ENCODE measurements around the gene IDUA. TPM values are rescaled to one million over a fixed set of nuclear protein-coding genes. Genes with fewer than 3 reads are reported as not detected.
A peak's percentile ranks its signal among the peaks of the same experiment; 100 is the strongest.

Gene IDUA
- polyA plus RNA-seq, 3 donors = 6.4 to 64.4 (median 8.5) TPM

DNA sequence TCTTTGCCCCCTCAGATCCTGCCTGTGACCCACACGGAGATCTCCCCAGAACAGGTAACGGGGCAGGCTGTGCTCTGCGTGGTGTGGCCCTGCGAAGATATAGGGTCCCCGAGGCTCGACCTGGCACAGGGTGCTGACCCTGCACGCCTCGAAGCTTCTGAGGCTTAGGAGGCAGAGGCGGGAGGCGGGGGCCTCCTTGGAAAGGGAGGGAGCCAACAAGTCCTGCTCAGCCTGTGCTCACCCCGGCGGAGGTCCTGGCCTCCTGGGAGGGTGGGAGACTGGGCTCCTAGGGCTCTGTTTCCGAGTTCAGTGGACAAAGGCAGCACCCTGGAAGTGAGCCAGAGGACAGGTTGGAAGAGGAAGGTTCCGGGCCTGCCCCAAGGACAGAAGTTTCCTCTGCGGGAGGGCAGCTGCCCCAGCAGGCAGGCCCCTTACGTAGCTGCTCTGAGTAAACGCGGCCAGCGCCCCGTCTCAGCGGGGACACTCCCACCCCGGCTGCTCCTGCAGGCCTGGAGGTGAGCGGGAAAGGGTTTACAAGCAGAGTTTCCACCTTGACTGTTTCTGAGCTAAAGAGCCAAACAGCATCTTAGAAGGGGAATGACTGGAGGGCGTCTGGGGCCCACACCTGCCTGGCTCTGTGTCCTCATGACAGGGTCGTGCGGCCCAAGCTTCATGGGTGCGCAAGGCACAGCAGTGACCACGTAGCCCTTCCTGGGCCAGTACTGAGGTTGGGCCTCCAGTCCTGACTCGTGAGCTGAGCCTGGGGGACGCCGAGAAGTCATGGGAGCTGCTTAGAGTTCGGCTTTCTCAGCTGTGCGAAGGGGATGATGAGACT, 38.5 kb upstream of the IDUA start:
- Histone ChIP-seq H3K4me1 (ENCODE audit: control insufficient read depth in 1 of 2, insufficient read depth in 2 of 2, low read length in 2 of 2) (no peaks in the 10 kb centered on the region), H3K4me3 (replicated peaks in 1 of 3; ENCODE audit: low read depth in 2 of 3, low read length in 3 of 3) (no peak overlapping the region), H3K27me3 (ENCODE audit: control insufficient read depth in 2 of 2, insufficient read depth in 2 of 2, low read length in 2 of 2) (peaks cover 0 to 4% of the 10 kb centered on the region in 2 donors), H3K36me3 (replicated peaks in 1 of 2; ENCODE audit: control insufficient read depth in 1 of 2, insufficient read depth in 2 of 2, low read length in 2 of 2) (peaks cover 14 to 34% of the 10 kb centered on the region in 2 donors), H3K4me2 (replicated peaks; ENCODE audit: extremely low read depth, low read length, poor library complexity, severe bottlenecking) (no peak overlapping the region), H3K9me3 (replicated peaks in 1 of 2; ENCODE audit: control insufficient read depth in 1 of 2, insufficient read depth in 1 of 2, low read length in 2 of 2) (no peaks in the 10 kb centered on the region), H2AFZ (ENCODE audit: insufficient read depth, low read depth, low read length, poor library complexity, severe bottlenecking) (no peak overlapping the region), H3K79me2 (ENCODE audit: insufficient read depth, low read length) (peaks cover 10% of the 10 kb centered on the region), H3K9ac (ENCODE audit: insufficient read depth, low read length, poor library complexity, severe bottlenecking) (no peak overlapping the region), H4K20me1 (ENCODE audit: insufficient read depth, low read length) (peaks cover 54% of the 10 kb centered on the region), H3K27ac (ENCODE audit: low read depth in 1 of 2, low read length in 2 of 2) (no peak overlapping the region)
- Mint-ChIP-seq H3K27ac (peak overlapping the region in 1 of 7 donors; percentile 62), H3K36me3 (peaks cover 31 to 41% of the 10 kb centered on the region in 2 donors), H3K9me3 (peaks cover 0 to 5% (median 0%) of the 10 kb centered on the region in 7 donors), H3K27me3 (ENCODE audit: low read depth in 3 of 3) (peaks cover 0 to 14% (median 2%) of the 10 kb centered on the region in 3 donors), H3K4me1 (peaks cover 3% of the 10 kb centered on the region), H3K4me3 (no peak overlapping the region)
- TF ChIP-seq CTCF (IDR thresholded peaks at IDR 0.05) = no peak
- intact Hi-C loops (cut with micrococcal nuclease) = no loop called here
- 93% methylated on average over 29 of the region's 33 CpGs for WGBS (ENCODE audit: insufficient coverage)
- DNase-seq = no peak

DNA sequence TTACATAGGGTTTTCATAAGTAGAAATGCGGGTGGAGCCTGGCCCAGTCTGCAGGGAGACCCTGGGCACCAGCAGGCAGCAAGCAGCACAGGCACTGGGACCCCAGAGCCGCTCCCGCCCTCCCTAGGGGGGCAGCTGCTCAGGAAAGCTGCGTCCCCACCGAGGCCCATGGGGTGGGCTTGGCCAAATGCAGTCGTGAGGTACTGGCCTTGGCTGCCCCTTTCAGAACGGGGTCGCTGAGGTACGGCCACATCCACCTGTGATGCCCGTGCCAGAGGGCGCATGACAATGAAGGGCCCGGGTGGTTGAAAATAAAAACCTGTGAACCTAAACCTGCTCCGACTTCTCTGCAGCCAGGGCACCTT, 37.9 kb upstream of the IDUA start:
- Mint-ChIP-seq H3K27ac (peak overlapping the region in 1 of 7 donors; percentile 62), H3K9me3 (peaks cover 0 to 5% (median 0%) of the 10 kb centered on the region in 7 donors), H3K4me3 (no peak overlapping the region), H3K27me3 (ENCODE audit: low read depth in 3 of 3) (peaks cover 0 to 14% (median 2%) of the 10 kb centered on the region in 3 donors), H3K4me1 (peaks cover 3% of the 10 kb centered on the region), H3K36me3 (peaks cover 33 to 41% of the 10 kb centered on the region in 2 donors)
- Histone ChIP-seq H2AFZ (ENCODE audit: insufficient read depth, low read depth, low read length, poor library complexity, severe bottlenecking) (no peak overlapping the region), H3K79me2 (ENCODE audit: insufficient read depth, low read length) (peaks cover 10% of the 10 kb centered on the region), H3K4me1 (ENCODE audit: control insufficient read depth in 1 of 2, insufficient read depth in 2 of 2, low read length in 2 of 2) (no peaks in the 10 kb centered on the region), H3K9me3 (replicated peaks in 1 of 2; ENCODE audit: control insufficient read depth in 1 of 2, insufficient read depth in 1 of 2, low read length in 2 of 2) (no peaks in the 10 kb centered on the region), H3K27ac (ENCODE audit: low read depth in 1 of 2, low read length in 2 of 2) (no peak overlapping the region), H3K4me2 (replicated peaks; ENCODE audit: extremely low read depth, low read length, poor library complexity, severe bottlenecking) (no peak overlapping the region), H4K20me1 (ENCODE audit: insufficient read depth, low read length) (peaks cover 54% of the 10 kb centered on the region), H3K36me3 (replicated peaks in 1 of 2; ENCODE audit: control insufficient read depth in 1 of 2, insufficient read depth in 2 of 2, low read length in 2 of 2) (peaks cover 13 to 34% of the 10 kb centered on the region in 2 donors), H3K9ac (ENCODE audit: insufficient read depth, low read length, poor library complexity, severe bottlenecking) (no peak overlapping the region), H3K27me3 (ENCODE audit: control insufficient read depth in 2 of 2, insufficient read depth in 2 of 2, low read length in 2 of 2) (peaks cover 0 to 4% of the 10 kb centered on the region in 2 donors), H3K4me3 (replicated peaks in 1 of 3; ENCODE audit: low read depth in 2 of 3, low read length in 3 of 3) (no peak overlapping the region)
- no peak for DNase-seq
- TF ChIP-seq CTCF (IDR thresholded peaks at IDR 0.05) = no peak
- intact Hi-C loops (cut with micrococcal nuclease) = no loop called here
- 96% methylated on average over 12 of the region's 13 CpGs for WGBS (ENCODE audit: insufficient coverage)
